HL-60/S4 (cell line): ENCODE results near the gene IPO13.

ENCODE experiments used
- in situ Hi-C: fragments of 300-500 bp; cut with MboI; formaldehyde crosslinking; loops from 2 replicates; pipeline ENCODE4 v1.14.3; 2022; ENCODE audit warnings: low sequenced_read_pairs

Gene IPO13

GRCh38 chr1:43930168-43930948 lies 16.4 kb upstream of the IPO13 start:
- in situ Hi-C loops: loop anchor here (5.0 to 25.0 kb wide), 3 partner anchors 173 to 693 kb away; partner anchors contain the start of gene PTPRF

- in situ Hi-C loops: loop anchor here (5.0 to 25.0 kb wide), 3 partner anchors 174 to 694 kb away; partner anchors contain the start of gene PTPRF
Measured at GRCh38 chr1:43930949-43931275, 15.8 kb upstream of the IPO13 start.

GRCh38 chr1:43931711-43932660 lies 14.8 kb upstream of the IPO13 start:
- in situ Hi-C loops: loop anchor here (5.0 to 25.0 kb wide), 3 partner anchors 175 to 695 kb away; partner anchors contain the start of gene PTPRF

GRCh38 chr1:43932786-43933385 lies 13.9 kb upstream of the IPO13 start:
- in situ Hi-C loops: loop anchor here (5.0 to 25.0 kb wide), 3 partner anchors 176 to 696 kb away; partner anchors contain the start of gene PTPRF

- in situ Hi-C loops: loop anchor here (5.0 to 25.0 kb wide), 3 partner anchors 176 to 696 kb away; partner anchors contain the start of gene PTPRF
Measured at GRCh38 chr1:43933386-43934100, 13.2 kb upstream of the IPO13 start, which contains the start of gene ARTN. Gene ARTN, plus strand, starts transcription at chr1:43933801. Its CDS starts 1,856 bp downstream, at chr1:43935657.

- in situ Hi-C loops: loop anchor here (5.0 to 25.0 kb wide), 3 partner anchors 177 to 697 kb away; partner anchors contain the start of gene PTPRF
Measured at GRCh38 chr1:43934101-43934985, 12.4 kb upstream of the IPO13 start.

- in situ Hi-C loops: loop anchor here (5.0 to 25.0 kb wide), 3 partner anchors 178 to 698 kb away; partner anchors contain the start of gene PTPRF
Measured at GRCh38 chr1:43934986-43935324, 11.8 kb upstream of the IPO13 start.

GRCh38 chr1:43935711-43936427 lies 10.9 kb upstream of the IPO13 start:
- in situ Hi-C loops: loop anchor here (25.0 kb wide), 2 partner anchors 399 to 699 kb away; partner anchors contain the start of gene PTPRF

- in situ Hi-C loops: loop anchor here (25.0 kb wide), 2 partner anchors 399 to 699 kb away; partner anchors contain the start of gene PTPRF
Measured at GRCh38 chr1:43936431-43937151, 10.2 kb upstream of the IPO13 start.

- in situ Hi-C loops: loop anchor here (25.0 kb wide), 2 partner anchors 400 to 700 kb away; partner anchors contain the start of gene PTPRF
Measured at GRCh38 chr1:43937179-43937865, 9.4 kb upstream of the IPO13 start.

GRCh38 chr1:43938383-43938782 lies 8.4 kb upstream of the IPO13 start:
- in situ Hi-C loops: loop anchor here (25.0 kb wide), 2 partner anchors 401 to 701 kb away; partner anchors contain the start of gene PTPRF

- in situ Hi-C loops: loop anchor here (25.0 kb wide), 2 partner anchors 402 to 702 kb away; partner anchors contain the start of gene PTPRF
Measured at GRCh38 chr1:43938892-43939587, 7.7 kb upstream of the IPO13 start.

- in situ Hi-C loops: loop anchor here (25.0 kb wide), 2 partner anchors 405 to 705 kb away; partner anchors contain the start of gene PTPRF
Measured at GRCh38 chr1:43942411-43942810, 4.3 kb upstream of the IPO13 start.

- in situ Hi-C loops: loop anchor here (25.0 kb wide), 2 partner anchors 408 to 708 kb away; partner anchors contain the start of gene PTPRF
Measured at GRCh38 chr1:43944860-43945259, 1.9 kb upstream of the IPO13 start.

GRCh38 chr1:43945674-43946235 lies 995 bp upstream of the IPO13 start:
- in situ Hi-C loops: loop anchor here (25.0 kb wide), 2 partner anchors 408 to 708 kb away; partner anchors contain the start of gene PTPRF
